Esophagus muscularis mucosa (tissue), 3 donors: ENCODE data around the gene KCNJ18.

Source experiments
- POLR2A ChIP-seq: fragments of 450-650 bp; IDR thresholded peaks from one replicate; pipeline ENCODE4 v1.6.1; 2017; ENCODE audit warnings: antibody characterized with exemption, moderate library complexity, mild to moderate bottlenecking, low read depth
- TF ChIP-seq, protein P1 (sequence below), 3 experiments: fragments of 200-600 bp in 2 of 3; fragments of 450-650 bp in 1 of 3; sonication (generic) in 2 of 3; IDR thresholded peaks; one replicate each; pipeline ENCODE4 v1.5.1; 2017 to 2019; ENCODE audit warnings: antibody characterized with exemption in 3 of 3, mild to moderate bottlenecking in 2 of 3, moderate library complexity in 1 of 3

DNA sequence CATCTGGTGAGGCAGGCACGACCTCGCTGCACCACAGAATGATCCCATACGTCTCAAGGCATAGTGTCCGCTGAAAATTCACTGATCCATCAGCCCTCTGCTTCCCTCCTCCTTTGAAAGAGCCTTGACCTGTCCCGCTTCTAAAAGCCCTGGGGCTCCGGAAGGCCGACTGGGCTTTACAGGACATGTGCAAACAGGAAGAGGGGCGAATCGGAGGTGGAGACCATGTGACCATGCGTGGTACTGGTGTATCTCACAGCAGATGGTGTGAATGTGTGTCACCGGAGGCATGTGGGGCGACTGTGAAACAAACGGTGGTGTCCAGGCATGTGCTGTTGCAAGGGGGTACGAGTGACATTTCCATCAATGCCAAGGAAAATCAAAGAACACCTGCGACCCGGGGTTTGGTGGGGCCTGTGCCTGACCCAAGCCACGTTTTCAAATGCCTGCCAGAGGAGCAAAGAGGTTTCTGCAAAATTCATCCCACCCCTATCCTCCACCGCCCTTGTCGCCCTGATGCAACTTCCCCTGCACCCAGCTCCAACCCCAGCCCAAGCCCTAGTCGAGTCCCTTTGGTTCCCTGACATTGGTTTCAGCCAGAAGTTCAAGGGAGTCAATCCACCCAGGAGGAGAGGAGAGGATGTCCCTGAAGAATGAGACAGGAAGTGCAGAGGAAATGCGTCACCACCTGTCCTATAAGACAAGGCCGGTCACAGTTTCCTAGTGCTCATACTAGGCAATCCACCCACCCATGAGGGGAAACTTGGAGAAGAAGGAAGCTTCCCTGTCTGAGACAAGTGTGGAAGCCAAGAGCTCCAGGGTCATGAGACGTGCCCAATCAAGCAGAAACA, 5.9 kb upstream of the KCNJ18 start:
- TF ChIP-seq, protein P1, sequence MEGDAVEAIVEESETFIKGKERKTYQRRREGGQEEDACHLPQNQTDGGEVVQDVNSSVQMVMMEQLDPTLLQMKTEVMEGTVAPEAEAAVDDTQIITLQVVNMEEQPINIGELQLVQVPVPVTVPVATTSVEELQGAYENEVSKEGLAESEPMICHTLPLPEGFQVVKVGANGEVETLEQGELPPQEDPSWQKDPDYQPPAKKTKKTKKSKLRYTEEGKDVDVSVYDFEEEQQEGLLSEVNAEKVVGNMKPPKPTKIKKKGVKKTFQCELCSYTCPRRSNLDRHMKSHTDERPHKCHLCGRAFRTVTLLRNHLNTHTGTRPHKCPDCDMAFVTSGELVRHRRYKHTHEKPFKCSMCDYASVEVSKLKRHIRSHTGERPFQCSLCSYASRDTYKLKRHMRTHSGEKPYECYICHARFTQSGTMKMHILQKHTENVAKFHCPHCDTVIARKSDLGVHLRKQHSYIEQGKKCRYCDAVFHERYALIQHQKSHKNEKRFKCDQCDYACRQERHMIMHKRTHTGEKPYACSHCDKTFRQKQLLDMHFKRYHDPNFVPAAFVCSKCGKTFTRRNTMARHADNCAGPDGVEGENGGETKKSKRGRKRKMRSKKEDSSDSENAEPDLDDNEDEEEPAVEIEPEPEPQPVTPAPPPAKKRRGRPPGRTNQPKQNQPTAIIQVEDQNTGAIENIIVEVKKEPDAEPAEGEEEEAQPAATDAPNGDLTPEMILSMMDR (IDR thresholded peaks at IDR 0.05), result no peak
- TF ChIP-seq POLR2A, result no peak
